ENCODE data around the gene ATRIP.
A peak's percentile ranks its signal among the peaks of the same experiment; 100 is the strongest.

ATRIP gene

DNA sequence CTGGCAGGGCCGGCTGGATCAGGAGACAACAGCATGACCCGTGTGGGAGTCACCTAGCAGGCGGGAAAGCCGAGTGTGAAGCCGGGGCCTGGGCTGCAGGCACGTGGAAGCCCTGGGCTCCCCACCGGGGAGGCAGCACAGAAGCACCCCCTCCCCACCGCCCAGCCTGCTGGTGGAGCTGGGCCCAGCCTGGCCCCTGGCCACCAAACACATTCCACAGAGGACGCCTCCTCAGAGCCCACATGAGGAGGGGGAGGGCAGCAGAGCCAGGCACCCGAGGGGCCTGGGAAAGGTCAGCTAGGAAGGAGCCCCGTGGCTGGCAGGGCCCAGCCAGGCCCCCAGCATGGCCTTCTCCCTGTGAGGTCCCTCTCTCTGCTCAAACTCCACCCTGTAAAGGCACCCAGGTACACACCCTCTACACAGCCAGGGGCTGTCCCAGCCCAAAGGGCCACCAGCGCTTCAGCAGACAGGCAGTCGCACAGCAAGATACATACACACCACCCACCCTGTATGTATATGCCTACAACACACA, 21.2 kb upstream of the ATRIP start:
- DNase-seq: no peak

DNA sequence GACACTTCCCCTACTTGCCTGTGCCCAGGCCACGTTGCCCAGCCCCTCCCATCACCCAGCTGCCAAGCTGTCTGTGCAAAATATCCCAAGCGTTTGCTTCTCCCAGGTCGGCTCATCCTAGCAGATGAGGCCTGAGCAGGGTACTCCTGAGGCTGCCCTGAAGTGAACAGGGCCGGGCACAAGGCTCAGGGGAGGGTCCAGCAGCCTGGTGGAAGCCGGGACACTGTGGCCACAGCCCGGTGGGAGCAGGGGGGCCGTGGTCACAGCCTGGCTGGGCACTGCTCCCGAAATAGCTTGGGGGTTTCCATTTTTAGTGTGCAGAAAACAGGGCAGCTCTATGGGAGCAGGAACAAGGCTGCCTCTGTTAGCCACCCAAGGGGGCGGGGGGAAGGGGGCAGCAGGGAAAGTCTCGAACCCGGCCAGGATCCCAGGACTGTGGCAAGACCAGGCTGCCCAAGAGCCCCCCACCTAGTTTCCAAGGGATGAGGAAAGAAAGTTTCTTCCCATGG, 20.1 kb upstream of the ATRIP start:
- DNase-seq: no peak

DNA sequence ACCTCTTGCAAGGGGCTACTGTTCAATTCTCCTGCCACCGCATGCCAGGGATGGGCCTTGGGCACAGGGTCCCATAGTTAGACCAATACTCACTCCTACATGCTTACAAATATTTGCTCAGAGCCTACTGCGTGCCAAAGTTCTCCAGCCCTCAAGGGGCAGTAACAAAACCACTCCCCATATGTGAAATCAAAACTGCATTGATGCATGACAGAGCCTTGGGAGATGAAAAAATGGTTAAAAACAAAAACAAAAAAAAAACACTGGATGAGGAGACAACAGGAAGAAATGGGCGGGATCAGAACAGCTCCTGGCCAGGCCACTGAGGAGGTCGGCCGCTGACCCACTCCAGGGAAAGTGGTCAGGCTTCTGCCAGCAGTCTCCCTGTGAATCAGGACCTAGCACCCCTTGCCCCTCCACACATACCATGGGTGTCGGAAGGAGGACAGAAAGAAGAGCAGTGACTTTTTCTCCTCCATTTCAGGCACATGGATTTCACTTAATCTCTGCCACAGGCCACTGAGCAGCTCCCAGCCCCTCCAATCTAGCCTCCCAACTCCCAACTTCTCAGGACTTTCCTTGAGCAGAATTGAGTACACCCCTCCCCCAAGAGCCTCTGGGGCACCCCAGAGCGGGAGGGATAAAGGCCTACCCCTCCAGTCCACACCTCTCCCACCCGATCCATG, 19.4 kb upstream of the ATRIP start:
- no peak for DNase-seq

DNA sequence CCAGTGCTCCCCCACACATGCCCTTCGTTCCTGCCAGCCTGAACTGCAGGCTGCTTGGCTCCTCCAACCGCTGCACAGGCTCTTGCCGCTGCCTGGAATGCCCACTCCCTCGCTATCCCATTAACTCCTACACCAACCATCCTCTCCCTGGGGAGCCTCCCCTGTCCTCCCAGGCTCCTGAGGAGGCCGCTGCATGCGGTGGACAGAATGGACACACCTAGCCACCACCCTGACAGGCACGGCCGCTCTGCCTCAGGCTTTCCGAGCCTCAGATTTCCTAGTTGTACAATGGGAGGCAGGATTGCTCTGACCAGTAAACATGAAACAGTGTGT, 18.9 kb upstream of the ATRIP start:
- DNase-seq: no peak

DNA sequence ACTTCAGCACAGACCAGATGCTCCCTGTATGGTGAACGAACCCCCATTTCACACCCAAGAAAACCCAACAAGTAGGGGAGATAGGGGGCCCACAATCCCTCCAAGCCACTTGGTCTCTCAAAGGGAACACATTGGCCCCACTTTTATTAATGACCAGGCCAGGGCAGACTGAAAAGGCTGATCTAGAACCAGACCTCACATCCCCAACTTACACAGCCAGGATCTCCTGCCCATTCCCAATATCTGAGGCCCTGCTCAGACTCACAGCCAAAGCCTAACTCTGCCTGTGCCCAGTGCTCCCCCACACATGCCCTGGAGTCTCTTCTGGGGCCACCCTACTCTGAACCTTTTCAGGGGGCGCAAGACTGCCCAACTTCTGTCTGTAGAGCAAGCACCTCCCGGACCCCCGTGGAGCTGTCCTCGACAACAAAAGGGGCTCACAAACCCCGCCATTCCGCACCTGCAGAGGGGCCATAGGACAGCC, 18.4 kb upstream of the ATRIP start:
- no peak for DNase-seq

DNA sequence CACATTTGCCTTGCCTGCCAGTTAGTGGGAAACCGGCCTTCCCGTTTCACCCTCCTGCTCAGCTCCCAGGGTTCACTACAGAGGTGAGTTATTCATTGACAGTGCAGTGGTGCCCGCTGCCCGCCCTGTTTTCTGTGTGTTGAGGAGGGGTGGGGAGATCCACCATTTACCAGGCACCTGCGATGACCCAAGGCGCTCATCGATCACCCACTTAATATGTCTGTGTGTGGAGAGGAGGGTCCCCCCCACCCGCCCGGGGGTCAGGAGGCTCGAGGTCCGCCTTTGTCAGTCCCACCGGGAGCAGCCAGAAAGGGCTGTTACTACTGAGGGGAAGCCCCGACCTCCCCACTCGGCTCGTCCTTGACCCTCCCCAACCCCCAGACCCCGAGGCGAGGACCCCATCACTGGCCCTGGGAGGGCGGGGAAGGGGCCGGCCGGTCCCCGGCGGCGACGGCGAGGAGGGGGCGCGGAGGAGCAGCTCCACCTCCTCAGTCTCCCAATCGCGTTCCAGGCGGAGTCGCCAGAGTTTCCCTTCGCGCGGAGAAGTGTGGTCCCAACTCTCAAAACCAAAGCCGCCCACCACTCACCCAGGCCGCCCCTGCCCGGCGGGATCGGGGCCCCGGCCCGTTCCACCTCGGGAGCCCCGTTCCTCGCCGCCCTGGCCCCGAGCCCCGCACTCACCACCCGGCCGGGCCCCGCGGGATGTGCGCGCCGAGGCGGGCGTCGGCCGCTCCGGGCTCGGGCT, 17.8 kb upstream of the ATRIP start:
- no peak for DNase-seq

DNA sequence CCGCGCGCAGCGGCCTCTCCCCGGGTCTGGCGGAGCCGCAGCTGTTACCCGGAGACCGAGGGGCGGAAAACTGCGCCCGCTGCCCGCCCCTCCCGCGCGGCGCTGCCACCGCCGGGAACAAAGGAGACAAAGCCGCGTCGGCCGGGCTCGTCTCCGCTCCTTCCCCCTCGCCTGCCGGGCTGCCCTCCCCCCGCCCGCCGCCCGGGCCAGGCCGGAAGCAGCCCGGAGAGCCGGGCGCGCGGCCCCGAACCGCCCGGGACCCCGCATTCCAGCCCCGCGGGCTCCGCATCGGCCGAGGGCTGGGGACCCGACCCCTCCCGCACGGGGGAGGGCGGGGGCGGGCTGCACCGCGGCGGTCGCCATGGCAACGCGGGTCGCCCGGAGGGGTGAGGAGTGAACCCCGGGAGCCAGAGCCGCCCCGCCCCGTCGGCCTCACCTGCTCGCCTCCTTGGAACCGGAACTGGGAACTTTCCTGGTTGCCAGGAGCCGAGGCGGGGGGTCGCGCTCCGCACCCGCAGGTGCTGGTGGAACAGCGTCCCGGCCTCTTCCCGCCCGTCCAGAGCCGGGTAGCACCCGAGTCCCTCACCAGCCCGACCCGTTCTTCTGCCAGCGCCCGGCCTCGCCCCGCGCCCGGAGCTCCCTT, 17.1 kb upstream of the ATRIP start:
- DNase-seq: peak; percentile 25

DNA sequence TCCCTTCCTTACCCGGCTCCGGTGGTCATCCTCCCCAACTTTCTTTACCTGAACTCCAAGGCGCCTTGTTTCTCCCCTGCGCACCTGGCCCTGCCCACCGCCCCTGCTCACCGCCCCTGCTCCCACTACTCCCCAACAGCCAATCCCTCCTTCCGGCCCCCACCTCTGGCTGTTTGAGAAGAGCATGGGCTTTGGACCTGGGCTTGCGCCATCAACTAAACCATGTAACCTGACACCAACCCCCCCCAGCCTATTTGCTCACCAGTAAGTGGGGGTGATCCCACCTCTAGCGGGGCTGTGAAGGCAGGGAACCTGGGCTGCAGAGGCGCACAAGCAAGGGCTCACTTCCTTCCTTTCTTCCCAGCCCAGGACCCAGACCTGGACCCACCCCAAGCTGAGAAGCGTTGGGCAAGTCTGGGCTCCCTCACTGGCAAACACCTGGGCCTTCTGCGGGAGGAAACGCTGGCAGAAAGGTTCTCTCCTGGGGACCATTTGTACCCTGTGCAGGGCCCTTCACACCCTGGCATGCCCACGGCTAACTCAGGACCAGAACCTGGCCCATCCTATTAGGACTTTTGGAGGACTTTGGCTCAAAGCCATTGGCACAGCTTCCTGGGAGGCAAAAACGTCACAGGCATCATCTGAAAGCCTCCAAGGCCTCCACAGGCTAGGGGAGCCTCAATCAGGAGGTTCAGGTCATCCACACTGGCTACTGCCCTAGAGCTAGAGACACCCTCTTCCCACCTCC, 16.4 kb upstream of the ATRIP start, which contains the start of gene PLXNB1:
Gene PLXNB1 (minus strand): TSS at position 127 of the 748 bp plus-strand sequence. CDS start 5,475 bp downstream, outside the sequence.
- DNase-seq: peak; percentile 65

DNA sequence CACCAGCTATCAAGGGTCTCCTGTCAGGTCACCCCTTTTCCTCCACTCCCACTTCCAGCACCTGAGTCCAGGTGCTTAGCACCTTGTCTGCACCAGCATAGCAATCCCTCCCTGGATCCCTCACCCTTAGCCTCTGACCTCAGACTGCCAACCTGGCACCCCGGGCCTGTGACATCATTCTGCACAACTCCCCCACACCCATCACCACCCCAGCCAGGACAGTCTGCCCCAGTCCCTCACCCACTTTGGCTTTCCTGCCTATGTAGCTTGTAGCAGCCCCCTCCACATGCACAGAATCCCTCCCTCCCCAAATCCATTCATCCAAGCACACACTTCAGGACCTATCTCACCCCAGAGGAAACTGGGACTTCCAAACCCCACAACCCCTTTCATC, 15.8 kb upstream of the ATRIP start:
- no peak for DNase-seq

DNA sequence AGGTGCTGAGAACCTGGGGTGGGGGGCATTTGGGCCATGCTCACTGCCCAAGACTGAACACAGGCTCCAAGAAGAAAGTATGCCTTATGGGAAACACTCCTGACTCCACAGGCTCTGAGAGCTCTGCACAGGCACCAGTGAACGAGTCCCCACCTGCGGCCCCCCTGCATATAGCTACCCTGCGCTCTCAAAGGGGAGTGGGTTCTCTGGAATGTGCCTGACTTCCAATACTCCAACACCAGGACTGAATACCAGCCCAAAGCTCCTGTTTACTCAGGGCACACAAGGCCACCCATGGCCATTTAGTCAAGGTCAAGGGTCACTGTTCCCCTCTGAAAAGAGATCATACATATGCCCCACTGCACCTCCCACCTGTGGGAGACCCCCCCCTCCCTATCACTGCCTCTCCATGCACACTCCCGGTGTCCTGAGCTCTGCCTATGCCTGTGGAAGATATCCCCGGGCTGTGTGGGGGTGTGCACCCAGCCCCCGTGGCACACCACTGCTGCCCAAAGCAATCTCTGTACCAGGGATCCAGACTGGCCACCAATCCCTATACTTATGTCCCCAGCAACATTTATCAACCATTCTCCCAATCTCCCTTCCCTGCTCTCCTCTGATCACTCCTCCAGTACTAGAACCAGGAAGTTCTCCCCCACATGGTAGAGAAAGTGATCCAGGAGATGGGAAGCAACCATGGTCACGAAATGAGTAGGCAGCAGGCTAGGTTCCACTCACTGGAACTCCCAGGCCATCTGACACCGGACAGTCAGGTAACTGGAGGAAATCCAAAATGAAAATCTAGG, 15.1 kb upstream of the ATRIP start:
- DNase-seq: no peak

DNA sequence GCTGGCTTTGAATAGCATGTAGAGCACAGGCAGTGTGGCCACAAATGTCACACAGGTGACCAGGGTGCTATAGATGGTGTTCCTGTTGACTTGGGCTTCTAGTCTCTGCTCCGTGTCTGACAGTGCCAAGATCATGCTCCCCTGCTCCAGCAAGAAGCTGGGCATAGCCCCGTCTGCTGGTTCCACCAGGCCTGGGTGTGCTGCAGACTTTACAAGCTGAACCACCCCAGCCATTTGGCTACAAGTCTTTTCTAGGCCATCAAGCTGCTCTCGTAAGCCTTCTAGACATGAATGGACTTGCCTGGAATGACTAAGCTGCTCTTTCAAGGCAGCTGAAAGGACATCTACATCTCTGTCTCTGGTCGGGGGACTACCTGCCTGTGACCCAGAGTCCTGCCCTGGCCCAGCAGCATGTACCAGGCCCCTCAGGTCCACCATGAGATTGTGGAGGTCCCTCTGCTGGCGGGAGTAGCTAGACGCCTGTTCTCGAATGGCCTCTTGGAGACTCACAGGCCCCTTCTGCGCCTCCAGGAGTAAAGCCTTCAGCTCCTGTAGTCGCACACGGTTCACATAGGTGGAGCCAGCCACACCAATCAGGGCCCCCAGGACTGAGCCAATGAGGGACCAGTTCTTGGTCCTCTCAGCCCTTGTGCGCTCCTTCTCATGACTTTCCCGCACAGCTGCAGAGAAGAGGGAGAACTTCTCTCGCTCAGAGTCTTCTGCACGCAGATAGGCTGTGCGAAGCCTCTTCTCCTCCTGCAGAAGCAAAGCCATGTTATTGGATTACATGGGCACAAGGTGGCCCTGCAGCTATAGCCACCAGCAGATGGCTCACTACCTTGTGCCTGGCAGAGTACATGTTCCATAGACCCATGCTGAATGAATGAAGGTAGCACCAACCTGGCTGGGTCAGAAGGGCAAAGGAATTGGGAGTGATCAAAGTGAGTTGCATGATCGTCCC, 13.8 kb upstream of the ATRIP start:
- DNase-seq: no peak

DNA sequence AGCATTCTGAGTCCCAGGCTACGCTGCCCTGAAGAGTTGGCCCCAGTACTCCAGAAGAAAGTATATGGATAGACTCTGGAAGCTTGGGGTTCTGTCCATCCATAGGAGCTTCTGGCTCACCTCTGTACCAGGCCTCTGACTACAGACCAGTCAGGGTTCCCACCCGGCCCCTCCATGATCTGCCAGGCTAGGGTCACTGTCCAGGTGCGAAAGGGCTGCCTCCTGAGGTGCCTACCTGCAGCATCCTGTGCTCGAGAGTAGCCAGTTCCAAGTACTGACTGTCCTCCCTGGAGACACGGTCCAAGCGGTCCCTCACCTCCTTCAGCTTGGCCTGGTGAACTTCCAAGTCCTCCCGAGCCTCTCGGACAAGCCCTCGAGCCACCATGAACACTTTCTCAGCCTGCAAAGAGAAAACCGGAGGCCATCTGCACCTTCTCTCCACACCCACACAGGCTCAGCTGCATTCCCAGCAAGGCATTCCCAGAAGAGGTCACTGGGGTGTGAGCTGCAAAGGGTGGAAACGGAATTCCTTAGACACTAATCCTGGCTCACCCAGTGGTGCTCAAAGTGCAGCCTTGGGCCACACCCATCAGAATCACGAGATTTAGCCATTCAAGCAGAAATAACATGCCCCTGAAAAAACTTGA, 12.9 kb upstream of the ATRIP start:
- DNase-seq: no peak

DNA sequence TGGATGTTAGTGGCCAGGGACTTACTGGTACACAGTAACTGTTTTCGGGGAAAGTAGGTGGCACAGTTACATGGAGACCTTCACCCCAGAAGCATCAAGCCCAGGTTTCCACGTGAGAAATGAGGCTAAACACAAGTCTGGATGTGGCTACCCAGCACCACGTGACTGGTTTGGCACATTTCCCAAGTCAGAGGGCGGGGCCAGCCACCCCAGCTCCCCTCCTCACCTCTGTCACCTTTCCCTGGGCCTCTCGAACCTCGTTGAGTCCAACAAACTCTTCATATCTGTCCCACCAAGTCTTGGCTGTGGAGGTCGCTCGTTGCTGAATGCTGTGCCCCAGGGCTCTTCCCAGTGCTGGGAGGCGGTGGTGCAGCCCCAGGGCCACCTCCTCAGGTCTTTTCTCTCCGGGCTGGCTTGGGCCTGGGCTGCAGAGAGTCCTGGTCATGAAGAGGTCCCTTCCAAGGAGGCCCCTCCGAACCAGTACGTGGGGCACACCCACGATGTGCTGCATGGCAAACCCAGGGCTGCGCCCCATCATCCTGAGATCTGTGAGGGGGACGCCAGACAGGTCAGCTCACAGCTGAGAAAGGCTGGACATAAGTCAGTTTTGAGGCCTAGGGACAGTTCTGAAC, 11.8 kb upstream of the ATRIP start:
- no peak for DNase-seq

DNA sequence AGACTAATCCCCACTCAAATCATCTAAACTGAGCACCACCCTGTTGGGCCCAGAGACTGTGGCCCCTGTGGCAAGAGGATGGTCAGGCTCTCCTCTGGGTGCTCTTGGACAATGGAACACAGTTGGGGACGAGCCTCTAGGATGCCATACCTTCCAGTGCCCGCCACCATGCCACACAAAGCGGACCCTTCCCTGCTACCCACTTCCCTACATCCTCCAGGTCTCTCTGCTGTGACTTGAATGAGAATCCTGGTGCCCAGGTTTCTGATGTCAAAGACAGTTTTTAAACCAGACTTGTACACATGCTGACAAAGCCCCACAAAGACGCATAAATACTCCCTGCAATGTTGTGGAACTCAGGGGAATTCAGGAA, 11.3 kb upstream of the ATRIP start:
- DNase-seq: no peak

DNA sequence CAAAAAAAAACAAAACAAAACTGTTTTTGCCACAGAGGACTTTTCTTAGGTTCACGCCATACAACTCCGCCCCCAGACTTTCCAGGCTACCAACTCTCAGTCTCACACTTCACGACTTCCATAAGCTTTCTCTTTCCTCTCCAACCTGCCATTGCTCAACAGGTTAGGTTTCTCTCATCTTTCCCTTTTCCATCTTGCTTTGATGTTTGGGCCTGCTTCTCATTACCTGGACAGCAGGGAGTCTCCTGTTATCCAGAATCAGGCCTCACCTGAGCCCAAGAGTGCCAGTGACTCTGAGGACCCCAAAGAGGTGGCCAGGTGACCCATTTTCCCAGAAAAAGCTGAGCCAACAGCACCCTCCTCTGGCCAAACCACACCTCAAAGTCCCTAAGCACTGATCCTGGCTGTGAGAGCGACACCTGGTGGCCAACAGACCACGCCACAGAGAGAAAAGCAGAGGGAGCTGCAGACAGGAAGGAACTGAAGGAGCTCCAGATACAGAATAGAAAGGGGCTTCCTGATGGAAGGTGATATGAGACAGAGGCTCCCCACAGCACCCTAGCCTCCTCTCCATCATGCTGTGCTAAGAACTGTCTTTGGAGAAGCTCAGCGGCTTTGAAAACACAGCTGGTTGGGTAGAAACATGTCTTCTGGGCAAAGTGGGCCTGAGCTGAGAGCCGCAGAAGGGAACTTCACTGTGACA, 10.6 kb upstream of the ATRIP start:
- DNase-seq: peak; percentile 80

DNA sequence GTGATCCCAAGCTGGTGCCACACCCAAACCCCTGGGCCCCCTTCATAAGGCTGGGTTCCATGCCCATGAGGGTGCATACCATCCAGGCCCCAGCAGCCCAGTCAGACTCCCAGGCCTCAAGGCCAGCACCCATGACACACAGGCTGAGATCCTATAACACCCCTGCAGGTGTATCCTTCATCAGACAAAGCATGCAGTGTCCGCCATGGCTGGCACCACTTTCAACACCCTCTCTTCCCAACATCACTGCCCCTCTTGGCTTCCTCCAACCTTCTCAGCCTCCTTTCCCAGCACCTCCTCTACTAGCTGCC, 10.1 kb upstream of the ATRIP start:
- DNase-seq: no peak

DNA sequence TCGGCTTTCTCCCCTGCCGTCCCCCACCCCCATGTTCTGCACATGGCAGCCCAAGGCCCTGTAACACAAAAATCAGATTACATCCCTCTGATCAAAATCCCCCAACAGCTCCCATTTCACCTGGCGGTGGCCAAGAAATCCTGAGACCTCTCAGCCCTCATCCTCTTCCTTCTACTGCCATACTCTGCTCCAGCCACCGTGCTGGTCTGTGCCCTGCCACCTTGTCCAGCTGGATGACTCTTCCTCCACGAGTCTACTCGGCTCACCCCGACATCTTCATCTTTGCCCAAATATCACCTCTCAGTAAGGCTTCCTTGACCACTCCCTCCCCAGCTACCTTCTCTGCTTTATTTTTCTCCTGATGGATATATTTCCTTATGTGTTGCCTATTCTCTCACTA, 9.7 kb upstream of the ATRIP start:
- DNase-seq: no peak

DNA sequence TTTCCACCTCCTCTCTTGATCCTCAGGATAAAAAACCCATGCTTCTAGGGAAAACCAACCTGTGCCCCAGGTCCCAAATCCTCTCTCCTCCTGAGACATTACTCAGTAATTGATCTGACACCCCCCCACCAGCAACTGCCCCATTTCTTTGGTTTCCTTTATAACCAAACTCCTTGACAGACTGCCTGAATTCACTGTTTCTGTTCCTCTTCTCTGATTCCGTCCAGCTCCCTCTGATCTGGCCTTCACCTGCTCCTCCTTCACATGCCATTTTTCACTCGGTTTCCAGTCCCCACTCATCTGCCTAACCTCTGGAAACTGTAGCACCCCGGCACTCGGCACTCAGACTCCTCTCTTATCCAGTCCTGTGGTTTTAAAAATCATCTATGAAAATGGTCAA, 8.7 kb upstream of the ATRIP start:
- DNase-seq: no peak

Data from fibroblast of upper back skin (primary cell).